ENCODE measurements around the gene SARS1. TPM values are rescaled to one million over a fixed set of nuclear protein-coding genes. Genes with fewer than 3 reads are reported as not detected.

SARS1 gene
- total and polyA plus RNA-seq, 2 of the 13 experiments (the other 11 are each of a cell fraction or from before 2014, with no cell fraction given): 103 to 134 TPM

- TF ChIP-seq ARID5B (CRISPR knock-in tag; IDR thresholded peaks at IDR 0.05) (no peak; the same call in 1 of the 2 replicates), CENPX (CRISPR knock-in tag; IDR thresholded peaks at IDR 0.05) (no peak), TOPORS (CRISPR knock-in tag; IDR thresholded peaks at IDR 0.05) (0 out of 2 replicates have a peak, but pooled peaks have one; percentile 55), ZNF30 (CRISPR knock-in tag; IDR thresholded peaks at IDR 0.05) (no peak), FOXO1 (CRISPR knock-in tag; IDR thresholded peaks at IDR 0.05) (peak; percentile 78), FOXM1 (CRISPR knock-in tag; IDR thresholded peaks at IDR 0.05) (no peak), LRRFIP1 (CRISPR knock-in tag; conservative IDR thresholded peaks at IDR 0.05) (0 out of 2 replicates have a peak, but pooled peaks have one; percentile 41), SUZ12 (IDR thresholded peaks at IDR 0.05; ENCODE audit: low read depth, low read length) (no peak), ARNT2 (CRISPR knock-in tag; IDR thresholded peaks at IDR 0.05; ENCODE audit: low read depth) (no peak; the same call in 1 of the 2 replicates), DR1 (CRISPR knock-in tag; IDR thresholded peaks at IDR 0.05) (no peak), ZBTB44 (CRISPR knock-in tag; IDR thresholded peaks at IDR 0.05) (no peak), TFDP1 (CRISPR knock-in tag; IDR thresholded peaks at IDR 0.05; ENCODE audit: borderline replicate concordance) (peak; percentile 44; the same call in 1 of the 2 replicates), ZNF768 (CRISPR knock-in tag; IDR thresholded peaks at IDR 0.05) (no peak), GABPA (IDR thresholded peaks at IDR 0.05; ENCODE audit: low read depth, low read length) (no peak), GABPA (CRISPR knock-in tag; IDR thresholded peaks at IDR 0.05; ENCODE audit: low read depth) (peak; percentile 68), MIER2 (CRISPR knock-in tag; IDR thresholded peaks at IDR 0.05) (no peak)
- TF ChIP-seq, protein P1, sequence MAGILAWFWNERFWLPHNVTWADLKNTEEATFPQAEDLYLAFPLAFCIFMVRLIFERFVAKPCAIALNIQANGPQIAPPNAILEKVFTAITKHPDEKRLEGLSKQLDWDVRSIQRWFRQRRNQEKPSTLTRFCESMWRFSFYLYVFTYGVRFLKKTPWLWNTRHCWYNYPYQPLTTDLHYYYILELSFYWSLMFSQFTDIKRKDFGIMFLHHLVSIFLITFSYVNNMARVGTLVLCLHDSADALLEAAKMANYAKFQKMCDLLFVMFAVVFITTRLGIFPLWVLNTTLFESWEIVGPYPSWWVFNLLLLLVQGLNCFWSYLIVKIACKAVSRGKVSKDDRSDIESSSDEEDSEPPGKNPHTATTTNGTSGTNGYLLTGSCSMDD (CRISPR knock-in tag; IDR thresholded peaks at IDR 0.05): no peak
- TF ChIP-seq, protein P2, sequence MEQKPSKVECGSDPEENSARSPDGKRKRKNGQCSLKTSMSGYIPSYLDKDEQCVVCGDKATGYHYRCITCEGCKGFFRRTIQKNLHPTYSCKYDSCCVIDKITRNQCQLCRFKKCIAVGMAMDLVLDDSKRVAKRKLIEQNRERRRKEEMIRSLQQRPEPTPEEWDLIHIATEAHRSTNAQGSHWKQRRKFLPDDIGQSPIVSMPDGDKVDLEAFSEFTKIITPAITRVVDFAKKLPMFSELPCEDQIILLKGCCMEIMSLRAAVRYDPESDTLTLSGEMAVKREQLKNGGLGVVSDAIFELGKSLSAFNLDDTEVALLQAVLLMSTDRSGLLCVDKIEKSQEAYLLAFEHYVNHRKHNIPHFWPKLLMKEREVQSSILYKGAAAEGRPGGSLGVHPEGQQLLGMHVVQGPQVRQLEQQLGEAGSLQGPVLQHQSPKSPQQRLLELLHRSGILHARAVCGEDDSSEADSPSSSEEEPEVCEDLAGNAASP (CRISPR knock-in tag; IDR thresholded peaks at IDR 0.05; ENCODE audit: borderline replicate concordance): peak; percentile 66; the same call in 1 of the 2 replicates
Observed at GRCh38 chr1:109277434-109278204, 63.9 kb downstream of the SARS1 start (continued).

All from HepG2 (cell line).